ENCODE results near the gene SMIM20.

- no peak for TF ChIP-seq ZBTB33 (IDR thresholded peaks at IDR 0.05)
- TF ChIP-seq CTCF (IDR thresholded peaks at IDR 0.05; ENCODE audit: low read depth, low read length, missing input control), result no peak
- TF ChIP-seq TAF1 (conservative IDR thresholded peaks at IDR 0.05), result no peak
- no peak for TF ChIP-seq RAD21 (IDR thresholded peaks at IDR 0.05)
- no peak for TF ChIP-seq SP1 (IDR thresholded peaks at IDR 0.05)
- no peak for TF ChIP-seq JUND (IDR thresholded peaks at IDR 0.05)
- TF ChIP-seq FOXA1 (IDR thresholded peaks at IDR 0.05), result no peak
Observed at GRCh38 chr4:25927361-25928195, 13.6 kb downstream of the SMIM20 start.

Data from liver (tissue), 3 donors.